HepG2 (cell line): ENCODE results near the gene CD7. TPM values are rescaled to one million over a fixed set of nuclear protein-coding genes. Genes with fewer than 3 reads are reported as not detected.

Experiments used
- EP300 ChIP-seq, 3 experiments: sonication (generic) in 1 of 3; formaldehyde crosslinking in 1 of 3; IDR thresholded peaks; 2 replicates each; pipeline versions ENCODE4 v1.5.1 to v1.6.1; 2011 to 2020; ENCODE audit warnings: low read depth in 2 of 3, low read length in 2 of 3, borderline replicate concordance in 1 of 3, improper control_type of control experiment in 1 of 3, mild to moderate bottlenecking in 1 of 3, missing genetic modification reagents in 1 of 3, moderate library complexity in 1 of 3
- HIVEP1 ChIP-seq: sonication (generic); formaldehyde crosslinking; IDR thresholded peaks from 2 replicates; pipeline ENCODE4 v1.4.0; 2020; ENCODE audit warnings: mild to moderate bottlenecking, missing genetic modification reagents
- HMG20A ChIP-seq: IDR thresholded peaks from 2 replicates; pipeline ENCODE4 v1.6.1; 2016; ENCODE audit warnings: borderline replicate concordance
- KDM3A ChIP-seq: IDR thresholded peaks from 2 replicates; pipeline ENCODE4 v1.6.1; 2018; ENCODE audit warnings: low read depth, missing compliant biosample characterization
- NBN ChIP-seq: fragments of 450-650 bp; conservative IDR thresholded peaks from 2 replicates; pipeline ENCODE4 v1.6.1; 2017
- NRL ChIP-seq: sonication (generic); formaldehyde crosslinking; IDR thresholded peaks from 2 replicates; pipeline ENCODE4 v1.5.0; 2020; ENCODE audit warnings: missing genetic modification reagents, mild to moderate bottlenecking, moderate library complexity, borderline replicate concordance
- PRMT3 ChIP-seq: sonication (generic); formaldehyde crosslinking; IDR thresholded peaks from 2 replicates; pipeline ENCODE4 v1.8.1; 2022; ENCODE audit warnings: low read depth, mild to moderate bottlenecking, moderate library complexity, missing genetic modification reagents, borderline replicate concordance
- TOE1 ChIP-seq: sonication (generic); formaldehyde crosslinking; IDR thresholded peaks from 2 replicates; pipeline ENCODE4 v1.4.0; 2020; ENCODE audit warnings: mild to moderate bottlenecking, missing genetic modification reagents
- ZFP36L1 ChIP-seq: sonication (generic); formaldehyde crosslinking; IDR thresholded peaks from 2 replicates; pipeline ENCODE4 v1.8.0; 2022; ENCODE audit warnings: mild to moderate bottlenecking, missing genetic modification reagents, moderate library complexity
- ZNF563 ChIP-seq: sonication (generic); formaldehyde crosslinking; IDR thresholded peaks from 2 replicates; pipeline ENCODE4 v1.8.0; 2022; ENCODE audit warnings: mild to moderate bottlenecking, moderate library complexity, missing genetic modification reagents
- ZNF850 ChIP-seq: sonication (generic); formaldehyde crosslinking; conservative IDR thresholded peaks from 2 replicates; pipeline ENCODE4 v1.9.0; 2021; ENCODE audit warnings: mild to moderate bottlenecking, missing genetic modification reagents
- ZNF878 ChIP-seq: sonication (generic); formaldehyde crosslinking; IDR thresholded peaks from 2 replicates; pipeline ENCODE4 v1.8.1; 2023; ENCODE audit warnings: mild to moderate bottlenecking, missing genetic modification reagents, moderate library complexity
- polyA plus RNA-seq, 8 experiments: library from polyadenylated mRNA; depleted of rRNA in 3 of 8; stranded (reverse) in 7 of 8; unstranded in 1 of 8; fragments of >200 nt; fragmentation: Illumina TruSeq in 4 of 8; extraction: Trizol in 4 of 8; gene quantifications; 2 replicates each; pipeline versions ENCODE4 v1.2.1 to v1.2.3, GENCODE V29; 2011 to 2016; ENCODE audit warnings: low read depth in 4 of 8, missing spikeins in 1 of 8, mixed read lengths in 1 of 8; ENCODE audit not compliant: insufficient read depth in 1 of 8
- total RNA-seq, 5 experiments: library from RNA; depleted of rRNA; stranded (reverse); fragments of >200 nt; fragmentation: Illumina TruSeq; extraction: Trizol; gene quantifications; 2 replicates each; pipeline ENCODE4 v1.2.3, GENCODE V29; 2016; ENCODE audit warnings: low read depth in 1 of 5
- TF ChIP-seq, protein P1 (sequence below): sonication (generic); formaldehyde crosslinking; IDR thresholded peaks from 2 replicates; pipeline ENCODE4 v1.5.1; 2020; ENCODE audit warnings: mild to moderate bottlenecking, missing genetic modification reagents
- TF ChIP-seq, protein P2 (sequence below): sonication (generic); formaldehyde crosslinking; IDR thresholded peaks from 2 replicates; pipeline ENCODE4 v1.8.1; 2022; ENCODE audit warnings: mild to moderate bottlenecking, missing genetic modification reagents
- TF ChIP-seq, protein P3 (sequence below): sonication (generic); formaldehyde crosslinking; IDR thresholded peaks from 2 replicates; pipeline ENCODE4 v1.8.0; 2022; ENCODE audit warnings: missing genetic modification reagents, mild to moderate bottlenecking, inconsistent platforms, borderline replicate concordance
- TF ChIP-seq, protein P4 (sequence below): sonication (generic); formaldehyde crosslinking; IDR thresholded peaks from 2 replicates; pipeline ENCODE4 v1.4.0; 2020; ENCODE audit warnings: missing genetic modification reagents, borderline replicate concordance
- TF ChIP-seq, protein P5 (sequence below): sonication (generic); formaldehyde crosslinking; IDR thresholded peaks from 2 replicates; pipeline ENCODE4 v1.4.0; 2020; ENCODE audit warnings: mild to moderate bottlenecking, low read depth, missing genetic modification reagents

The CD7 gene
- total and polyA plus RNA-seq, 2 of the 13 experiments (the other 11 are each of a cell fraction or from before 2014, with no cell fraction given), result 67.6 to 76.4 TPM

DNA sequence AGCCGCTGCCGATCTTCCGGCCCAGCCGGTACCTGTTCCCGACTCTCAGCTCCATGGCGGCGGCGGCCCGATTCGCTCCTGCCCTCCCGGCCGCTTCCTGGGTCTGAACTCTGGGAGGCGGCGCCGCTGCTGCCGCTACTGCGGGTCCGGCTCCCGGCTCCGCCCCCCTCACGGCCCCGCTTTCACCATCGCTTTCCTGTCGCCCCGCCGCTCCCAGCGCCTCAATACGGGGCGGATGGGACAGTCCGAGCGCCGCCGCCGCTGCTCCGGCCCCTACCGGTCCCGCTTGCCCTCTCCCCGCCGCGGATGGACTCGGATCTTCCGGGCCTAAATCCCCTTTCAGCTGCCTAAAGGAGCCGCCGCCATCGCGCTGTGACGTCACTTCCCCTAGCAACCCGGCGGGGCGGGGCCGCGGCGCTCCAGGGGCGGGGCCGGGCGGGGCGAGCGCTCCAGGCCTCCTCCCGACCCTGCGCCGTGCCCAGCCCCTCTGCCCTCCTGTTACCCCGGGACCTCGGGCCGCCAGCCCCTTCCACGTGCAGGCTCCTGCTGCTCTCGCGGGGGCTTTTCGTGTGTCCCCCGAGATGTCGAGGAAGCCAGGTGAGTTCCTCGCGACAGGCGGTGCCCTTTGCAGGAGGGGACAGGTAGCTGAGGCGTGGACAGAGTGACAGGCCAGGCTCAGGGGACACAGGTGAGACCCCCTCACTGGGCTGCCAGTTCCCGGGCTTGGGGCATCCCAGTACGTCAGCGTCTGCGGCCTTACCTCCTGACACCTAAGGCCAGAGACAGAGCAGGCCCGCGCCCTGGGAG, 43.9 kb downstream of the CD7 start, which contains the start of gene CSNK1D (continued):
- TF ChIP-seq ZNF563 (CRISPR knock-in tag) (peak; percentile 95), NBN (no peak), NRL (CRISPR knock-in tag) (peak; percentile 86; the same call in 1 of the 2 replicates), ZNF850 (CRISPR knock-in tag) (0 out of 2 replicates have a peak, but pooled peaks have one; percentile 59), ZNF878 (CRISPR knock-in tag) (peak; percentile 94), TOE1 (CRISPR knock-in tag) (no peak; the same call in 1 of the 2 replicates), HMG20A (CRISPR knock-in tag) (no peak), HIVEP1 (CRISPR knock-in tag) (peak; percentile 42; the same call in 1 of the 2 replicates), PRMT3 (CRISPR knock-in tag) (peak; percentile 91; the same call in 1 of the 2 replicates), KDM3A (peak; percentile 90; the same call in 1 of the 2 replicates), EP300 (IDR thresholded peaks at IDR 0.05; ENCODE audit: low read depth in 2 of 2, low read length in 2 of 2) (peak in 1 of 2 experiments; percentile 42; a peak in 2 of 4 replicates), EP300 (CRISPR knock-in tag; IDR thresholded peaks at IDR 0.05; ENCODE audit: borderline replicate concordance) (0 out of 2 replicates have a peak, but pooled peaks have one; percentile 10), ZFP36L1 (CRISPR knock-in tag) (peak; percentile 91)
- TF ChIP-seq, protein P1, sequence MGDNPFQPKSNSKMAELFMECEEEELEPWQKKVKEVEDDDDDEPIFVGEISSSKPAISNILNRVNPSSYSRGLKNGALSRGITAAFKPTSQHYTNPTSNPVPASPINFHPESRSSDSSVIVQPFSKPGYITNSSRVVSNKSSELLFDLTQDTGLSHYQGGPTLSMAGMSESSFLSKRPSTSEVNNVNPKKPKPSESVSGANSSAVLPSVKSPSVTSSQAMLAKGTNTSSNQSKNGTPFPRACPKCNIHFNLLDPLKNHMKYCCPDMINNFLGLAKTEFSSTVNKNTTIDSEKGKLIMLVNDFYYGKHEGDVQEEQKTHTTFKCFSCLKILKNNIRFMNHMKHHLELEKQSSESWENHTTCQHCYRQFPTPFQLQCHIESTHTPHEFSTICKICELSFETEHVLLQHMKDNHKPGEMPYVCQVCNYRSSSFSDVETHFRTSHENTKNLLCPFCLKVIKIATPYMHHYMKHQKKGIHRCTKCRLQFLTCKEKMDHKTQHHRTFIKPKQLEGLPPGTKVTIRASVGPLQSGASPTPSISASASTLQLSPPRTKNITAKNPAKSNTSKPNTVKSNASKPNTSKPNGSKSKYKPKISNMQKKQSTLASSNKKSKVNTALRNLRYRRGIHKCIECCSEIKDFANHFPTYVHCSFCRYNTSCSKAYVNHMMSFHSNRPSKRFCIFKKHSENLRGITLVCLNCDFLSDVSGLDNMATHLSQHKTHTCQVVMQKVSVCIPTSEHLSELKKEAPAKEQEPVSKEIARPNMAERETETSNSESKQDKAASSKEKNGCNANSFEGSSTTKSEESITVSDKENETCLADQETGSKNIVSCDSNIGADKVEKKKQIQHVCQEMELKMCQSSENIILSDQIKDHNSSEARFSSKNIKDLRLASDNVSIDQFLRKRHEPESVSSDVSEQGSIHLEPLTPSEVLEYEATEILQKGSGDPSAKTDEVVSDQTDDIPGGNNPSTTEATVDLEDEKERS (CRISPR knock-in tag), result peak; percentile 50; the same call in 1 of the 2 replicates
- TF ChIP-seq, protein P2, sequence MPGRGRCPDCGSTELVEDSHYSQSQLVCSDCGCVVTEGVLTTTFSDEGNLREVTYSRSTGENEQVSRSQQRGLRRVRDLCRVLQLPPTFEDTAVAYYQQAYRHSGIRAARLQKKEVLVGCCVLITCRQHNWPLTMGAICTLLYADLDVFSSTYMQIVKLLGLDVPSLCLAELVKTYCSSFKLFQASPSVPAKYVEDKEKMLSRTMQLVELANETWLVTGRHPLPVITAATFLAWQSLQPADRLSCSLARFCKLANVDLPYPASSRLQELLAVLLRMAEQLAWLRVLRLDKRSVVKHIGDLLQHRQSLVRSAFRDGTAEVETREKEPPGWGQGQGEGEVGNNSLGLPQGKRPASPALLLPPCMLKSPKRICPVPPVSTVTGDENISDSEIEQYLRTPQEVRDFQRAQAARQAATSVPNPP (CRISPR knock-in tag), result 0 out of 2 replicates have a peak, but pooled peaks have one; percentile 60
- TF ChIP-seq, protein P3, sequence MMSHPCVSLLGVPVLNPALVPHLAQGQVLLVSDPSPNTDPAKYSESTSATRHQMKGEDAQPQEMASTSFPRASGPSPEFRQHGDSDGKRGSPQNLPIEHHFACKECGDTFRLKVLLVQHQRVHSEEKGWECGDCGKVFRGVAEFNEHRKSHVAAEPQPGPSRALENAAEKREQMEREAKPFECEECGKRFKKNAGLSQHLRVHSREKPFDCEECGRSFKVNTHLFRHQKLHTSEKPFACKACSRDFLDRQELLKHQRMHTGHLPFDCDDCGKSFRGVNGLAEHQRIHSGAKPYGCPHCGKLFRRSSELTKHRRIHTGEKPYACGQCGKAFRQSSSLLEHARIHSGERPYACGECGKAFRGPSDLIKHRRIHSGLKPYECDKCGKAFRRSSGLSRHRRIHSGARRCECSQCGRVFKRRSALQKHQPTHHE (CRISPR knock-in tag), result peak; percentile 54; the same call in 1 of the 2 replicates
- TF ChIP-seq, protein P4, sequence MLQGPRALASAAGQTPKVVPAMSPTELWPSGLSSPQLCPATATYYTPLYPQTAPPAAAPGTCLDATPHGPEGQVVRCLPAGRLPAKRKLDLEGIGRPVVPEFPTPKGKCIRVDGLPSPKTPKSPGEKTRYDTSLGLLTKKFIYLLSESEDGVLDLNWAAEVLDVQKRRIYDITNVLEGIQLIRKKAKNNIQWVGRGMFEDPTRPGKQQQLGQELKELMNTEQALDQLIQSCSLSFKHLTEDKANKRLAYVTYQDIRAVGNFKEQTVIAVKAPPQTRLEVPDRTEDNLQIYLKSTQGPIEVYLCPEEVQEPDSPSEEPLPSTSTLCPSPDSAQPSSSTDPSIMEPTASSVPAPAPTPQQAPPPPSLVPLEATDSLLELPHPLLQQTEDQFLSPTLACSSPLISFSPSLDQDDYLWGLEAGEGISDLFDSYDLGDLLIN (CRISPR knock-in tag), result peak; percentile 76; the same call in 1 of the 2 replicates
- TF ChIP-seq, protein P5, sequence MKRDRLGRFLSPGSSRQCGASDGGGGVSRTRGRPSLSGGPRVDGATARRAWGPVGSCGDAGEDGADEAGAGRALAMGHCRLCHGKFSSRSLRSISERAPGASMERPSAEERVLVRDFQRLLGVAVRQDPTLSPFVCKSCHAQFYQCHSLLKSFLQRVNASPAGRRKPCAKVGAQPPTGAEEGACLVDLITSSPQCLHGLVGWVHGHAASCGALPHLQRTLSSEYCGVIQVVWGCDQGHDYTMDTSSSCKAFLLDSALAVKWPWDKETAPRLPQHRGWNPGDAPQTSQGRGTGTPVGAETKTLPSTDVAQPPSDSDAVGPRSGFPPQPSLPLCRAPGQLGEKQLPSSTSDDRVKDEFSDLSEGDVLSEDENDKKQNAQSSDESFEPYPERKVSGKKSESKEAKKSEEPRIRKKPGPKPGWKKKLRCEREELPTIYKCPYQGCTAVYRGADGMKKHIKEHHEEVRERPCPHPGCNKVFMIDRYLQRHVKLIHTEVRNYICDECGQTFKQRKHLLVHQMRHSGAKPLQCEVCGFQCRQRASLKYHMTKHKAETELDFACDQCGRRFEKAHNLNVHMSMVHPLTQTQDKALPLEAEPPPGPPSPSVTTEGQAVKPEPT (CRISPR knock-in tag), result peak; percentile 69; the same call in 1 of the 2 replicates
